Muscle layer of duodenum (tissue), 2 donors: ENCODE measurements around the gene TBL1XR1.

Source experiments
- H3K27ac ChIP-seq: one replicate; pipeline ENCODE4 v1.7.0; 2013; ENCODE audit warnings: mild to moderate bottlenecking, low read length
- H3K27me3 ChIP-seq: one replicate; pipeline ENCODE4 v1.7.0; 2013; ENCODE audit warnings: low read depth, mild to moderate bottlenecking, control low read depth, low read length
- H3K36me3 ChIP-seq, 2 donors: one replicate each; pipeline ENCODE4 v1.7.0; 2013; ENCODE audit warnings: low read length in 2 of 2, control low read depth in 1 of 2, mild to moderate bottlenecking in 1 of 2; ENCODE audit not compliant: insufficient read depth in 2 of 2, control insufficient read depth in 1 of 2
- H3K4me1 ChIP-seq, 2 donors: one replicate each; pipeline ENCODE4 v1.7.0; 2013; ENCODE audit warnings: low read length in 2 of 2, mild to moderate bottlenecking in 2 of 2, control low read depth in 1 of 2, moderate library complexity in 1 of 2; ENCODE audit not compliant: insufficient read depth in 2 of 2, control insufficient read depth in 1 of 2
- H3K4me3 ChIP-seq, 2 donors: one replicate each; pipeline ENCODE4 v1.7.0; 2013; ENCODE audit warnings: low read length in 2 of 2, low read depth in 1 of 2, mild to moderate bottlenecking in 1 of 2
- H3K9me3 ChIP-seq, 2 donors: one replicate each; pipeline ENCODE4 v1.7.0; 2013; ENCODE audit warnings: low read length in 2 of 2, control low read depth in 1 of 2, mild to moderate bottlenecking in 1 of 2; ENCODE audit not compliant: control insufficient read depth in 1 of 2
- donor health status: healthy.

The TBL1XR1 gene

GRCh38 chr3:177197041-177197726 lies at the start of gene TBL1XR1:
TSS of gene TBL1XR1 (minus strand) at chr3:177197482. CDS start at chr3:177064977, 132,505 bp downstream.
- Histone ChIP-seq H3K4me1 (peaks cover 14 to 15% of the 10 kb centered on the region in 2 donors), H3K36me3 (no peaks in the 10 kb centered on the region), H3K9me3 (no peaks in the 10 kb centered on the region), H3K27ac (peak within 1 kb of the TSS; percentile 98), H3K27me3 (no peaks in the 10 kb centered on the region), H3K4me3 (peak within 1 kb of the TSS; percentile 85 to 86)

GRCh38 chr3:177245250-177245649 lies 48.0 kb upstream of the TBL1XR1 start:
- Histone ChIP-seq H3K27ac (no peak overlapping the region), H3K27me3 (no peaks in the 10 kb centered on the region), H3K36me3 (no peaks in the 10 kb centered on the region), H3K4me1 (no peaks in the 10 kb centered on the region), H3K9me3 (no peaks in the 10 kb centered on the region), H3K4me3 (no peak overlapping the region)

- H3K4me1 ChIP-seq, result no peaks in the 10 kb centered on the region
- H3K27ac ChIP-seq, result no peak overlapping the region
- H3K4me3 ChIP-seq, result no peak overlapping the region
- H3K27me3 ChIP-seq, result no peaks in the 10 kb centered on the region
- H3K9me3 ChIP-seq, result no peaks in the 10 kb centered on the region
- no peaks in the 10 kb centered on the region for H3K36me3 ChIP-seq
Observed at GRCh38 chr3:177244606-177245005, 47.3 kb upstream of the TBL1XR1 start.

GRCh38 chr3:177238686-177239216 lies 41.5 kb upstream of the TBL1XR1 start:
- Histone ChIP-seq H3K36me3 (no peaks in the 10 kb centered on the region), H3K9me3 (no peaks in the 10 kb centered on the region), H3K4me1 (no peaks in the 10 kb centered on the region), H3K27me3 (no peaks in the 10 kb centered on the region), H3K27ac (no peak overlapping the region), H3K4me3 (no peak overlapping the region)

GRCh38 chr3:177237206-177237605 lies 39.9 kb upstream of the TBL1XR1 start:
- Histone ChIP-seq H3K36me3 (no peaks in the 10 kb centered on the region), H3K4me1 (no peaks in the 10 kb centered on the region), H3K4me3 (no peak overlapping the region), H3K27ac (no peak overlapping the region), H3K27me3 (no peaks in the 10 kb centered on the region), H3K9me3 (no peaks in the 10 kb centered on the region)

- no peaks in the 10 kb centered on the region for H3K27me3 ChIP-seq
- H3K9me3 ChIP-seq, result no peaks in the 10 kb centered on the region
- no peak overlapping the region for H3K27ac ChIP-seq
- H3K4me3 ChIP-seq, result no peak overlapping the region
- no peaks in the 10 kb centered on the region for H3K4me1 ChIP-seq
- H3K36me3 ChIP-seq, result no peaks in the 10 kb centered on the region
Observed at GRCh38 chr3:177236704-177237103, 39.4 kb upstream of the TBL1XR1 start.

GRCh38 chr3:177234121-177234520 lies 36.8 kb upstream of the TBL1XR1 start:
- H3K4me3 ChIP-seq, result no peak overlapping the region
- H3K27ac ChIP-seq, result no peak overlapping the region

GRCh38 chr3:177231242-177231641 lies 34.0 kb upstream of the TBL1XR1 start:
- Histone ChIP-seq H3K27ac (no peak overlapping the region), H3K27me3 (no peaks in the 10 kb centered on the region), H3K36me3 (no peaks in the 10 kb centered on the region), H3K9me3 (no peaks in the 10 kb centered on the region), H3K4me1 (no peaks in the 10 kb centered on the region), H3K4me3 (no peak overlapping the region)

More at GRCh38 chr3:177234121-177234520, 36.8 kb upstream of the TBL1XR1 start:
- Histone ChIP-seq H3K4me1 (no peaks in the 10 kb centered on the region), H3K9me3 (no peaks in the 10 kb centered on the region), H3K36me3 (no peaks in the 10 kb centered on the region), H3K27me3 (no peaks in the 10 kb centered on the region)

GRCh38 chr3:177230641-177231040 lies 33.4 kb upstream of the TBL1XR1 start:
- Histone ChIP-seq H3K4me3 (no peak overlapping the region), H3K27me3 (no peaks in the 10 kb centered on the region), H3K27ac (no peak overlapping the region), H3K36me3 (no peaks in the 10 kb centered on the region), H3K9me3 (no peaks in the 10 kb centered on the region), H3K4me1 (no peaks in the 10 kb centered on the region)

- Histone ChIP-seq H3K27me3 (no peaks in the 10 kb centered on the region), H3K9me3 (no peaks in the 10 kb centered on the region), H3K27ac (no peak overlapping the region), H3K4me3 (no peak overlapping the region), H3K36me3 (no peaks in the 10 kb centered on the region), H3K4me1 (no peaks in the 10 kb centered on the region)
Observed at GRCh38 chr3:177229791-177230190, 32.5 kb upstream of the TBL1XR1 start.

- no peaks in the 10 kb centered on the region for H3K9me3 ChIP-seq
- H3K27ac ChIP-seq, result no peak overlapping the region
- H3K27me3 ChIP-seq, result no peaks in the 10 kb centered on the region
- H3K4me3 ChIP-seq, result no peak overlapping the region
- no peaks in the 10 kb centered on the region for H3K4me1 ChIP-seq
- no peaks in the 10 kb centered on the region for H3K36me3 ChIP-seq
Observed at GRCh38 chr3:177228601-177229190, 31.4 kb upstream of the TBL1XR1 start.
